ENCODE results near the gene AMH. TPM values are rescaled to one million over a fixed set of nuclear protein-coding genes. Genes with fewer than 3 reads are reported as not detected.
A peak's percentile ranks its signal among the peaks of the same experiment; 100 is the strongest.

AMH gene
- total and polyA plus RNA-seq, 2 of the 4 experiments (the other 2 are of a cell fraction) = 0.86 TPM; not detected in 1

GRCh38 chr19:2271234-2272103 lies 22.3 kb downstream of the AMH start:
- no TSS peak for BruUV-seq (replicated peaks)
- CTCF ChIA-PET = interaction anchor here (1.0 kb wide), 1 partner anchor 116 kb away, joined by 4 read pairs; no protein-coding TSS in a partner anchor
- TF ChIP-seq RAD21 (IDR thresholded peaks at IDR 0.05; ENCODE audit: low read length) (no peak), CHD1 (IDR thresholded peaks at IDR 0.05; ENCODE audit: low read depth, low read length) (no peak), POLR2A (IDR thresholded peaks at IDR 0.05; ENCODE audit: low read depth, low read length) (no peak), MXI1 (IDR thresholded peaks at IDR 0.05; ENCODE audit: borderline replicate concordance, low read depth, low read length) (no peak), MAZ (IDR thresholded peaks at IDR 0.05; ENCODE audit: borderline replicate concordance, low read depth, low read length) (no peak), SMC3 (IDR thresholded peaks at IDR 0.05; ENCODE audit: low read depth, low read length) (no peak), FOS (IDR thresholded peaks at IDR 0.05; ENCODE audit: low read depth, low read length) (no peak), MAFK (IDR thresholded peaks at IDR 0.05; ENCODE audit: low read depth, low read length) (no peak), BHLHE40 (IDR thresholded peaks at IDR 0.05; ENCODE audit: low read depth, low read length) (no peak), USF2 (IDR thresholded peaks at IDR 0.05; ENCODE audit: low read depth, low read length) (no peak), NFE2L2 (IDR thresholded peaks at IDR 0.05; ENCODE audit: low read depth, low read length) (no peak), RCOR1 (IDR thresholded peaks at IDR 0.05; ENCODE audit: insufficient replicate concordance, low read length) (no peak)
- TF ChIP-seq, protein P1, sequence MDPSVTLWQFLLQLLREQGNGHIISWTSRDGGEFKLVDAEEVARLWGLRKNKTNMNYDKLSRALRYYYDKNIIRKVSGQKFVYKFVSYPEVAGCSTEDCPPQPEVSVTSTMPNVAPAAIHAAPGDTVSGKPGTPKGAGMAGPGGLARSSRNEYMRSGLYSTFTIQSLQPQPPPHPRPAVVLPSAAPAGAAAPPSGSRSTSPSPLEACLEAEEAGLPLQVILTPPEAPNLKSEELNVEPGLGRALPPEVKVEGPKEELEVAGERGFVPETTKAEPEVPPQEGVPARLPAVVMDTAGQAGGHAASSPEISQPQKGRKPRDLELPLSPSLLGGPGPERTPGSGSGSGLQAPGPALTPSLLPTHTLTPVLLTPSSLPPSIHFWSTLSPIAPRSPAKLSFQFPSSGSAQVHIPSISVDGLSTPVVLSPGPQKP (IDR thresholded peaks at IDR 0.05; ENCODE audit: borderline replicate concordance, low read depth, low read length) = no peak

More at GRCh38 chr19:2271234-2272103, 22.3 kb downstream of the AMH start:
- H3K23ac ChIP-seq (ENCODE audit: low read depth, low read length) = peak overlapping the region; percentile 18; the same call in 1 of the 2 replicates
- WGBS, 2 experiments (ENCODE audit: extremely low coverage in 2 of 2, insufficient read length in 1 of 2) = 32% methylated on average over 29 of the region's 43 CpGs; no CpG with 5 or more reads in 1 of the 2 experiments
- peaks cover 16% of the 10 kb centered on the region for H3K4me1 ChIP-seq (ENCODE audit: control insufficient read depth, insufficient read depth, low read length)
- peak overlapping the region; percentile 66 for H3K4ac ChIP-seq (ENCODE audit: low read depth, low read length)
- no peak overlapping the region for H4K8ac ChIP-seq (ENCODE audit: low read depth in 2 of 2, low read length in 2 of 2)
- H2AFZ ChIP-seq (replicated peaks; ENCODE audit: low read length, poor library complexity) = no peak overlapping the region
- POLR2A ChIA-PET (ENCODE audit: unreplicated experiment) = interaction anchor here (0.5 to 0.6 kb wide), 3 partner anchors 11 to 33 kb away, joined by 3 to 8 read pairs (median 3); no protein-coding TSS in a partner anchor
- no peak overlapping the region; the same call in 1 of the 2 replicates for H3K18ac ChIP-seq (ENCODE audit: low read depth, low read length)
- H3K9ac ChIP-seq (ENCODE audit: low read depth, low read length) = peak overlapping the region; percentile 97
- peak; percentile 75 for DNase-seq
- H2AK5ac ChIP-seq (ENCODE audit: low read depth, low read length) = peak overlapping the region; percentile 86
- H3K4me2 ChIP-seq (ENCODE audit: low read depth, low read length) = peak overlapping the region; percentile 56
- H3K27me3 ChIP-seq (ENCODE audit: control insufficient read depth, insufficient read depth, low read length) = no peaks in the 10 kb centered on the region
- no peaks in the 10 kb centered on the region for H3K9me3 ChIP-seq (ENCODE audit: control insufficient read depth, insufficient read depth, low read length)
- 0 out of 2 replicates have a peak overlapping the region, but pooled peaks have one; percentile 19 for H3K14ac ChIP-seq (replicated peaks; ENCODE audit: low read depth, low read length)
- H3K4me3 ChIP-seq (ENCODE audit: insufficient read depth, low read depth, low read length) = peak overlapping the region; percentile 71
- peaks cover 7 to 50% of the 10 kb centered on the region in 2 experiments for H3K79me1 ChIP-seq (ENCODE audit: low read depth in 1 of 2, low read length in 2 of 2)
- H3K9me1 ChIP-seq (ENCODE audit: insufficient read depth, low read length) = no peaks in the 10 kb centered on the region; the same call in 1 of the 2 replicates
- no peak overlapping the region for H2BK20ac ChIP-seq (ENCODE audit: low read depth, low read length)
- peak overlapping the region; percentile 89 for H2AK9ac ChIP-seq (replicated peaks; ENCODE audit: low read depth, low read length, poor library complexity)
- H2BK120ac ChIP-seq (ENCODE audit: low read depth, low read length) = no peak overlapping the region
- 0 out of 2 replicates have a peak, but pooled peaks have one; percentile 3 for ATAC-seq (ENCODE audit: low read depth)
- no peak overlapping the region for H4K5ac ChIP-seq (ENCODE audit: low read depth, low read length)
- peaks cover 70% of the 10 kb centered on the region for H4K20me1 ChIP-seq (ENCODE audit: insufficient read depth, low read length)
- no peak overlapping the region for H2BK15ac ChIP-seq (ENCODE audit: low read depth, low read length)
- dilution Hi-C loops (cut with HindIII; ENCODE audit: low sequenced_read_pairs, unreplicated experiment) (no loop called here), in situ Hi-C loops (cut with MboI; ENCODE audit: low sequenced_read_pairs) (loop anchor here (10.0 kb wide), 1 partner anchor 343 kb away; no protein-coding TSS in a partner anchor), intact Hi-C loops (cut with micrococcal nuclease) (loop anchor here (5.0 kb wide), 1 partner anchor 114 kb away; no protein-coding TSS in a partner anchor)
- H3K27ac ChIP-seq (ENCODE audit: insufficient read depth, low read length) = peak overlapping the region; percentile 88
- H4K91ac ChIP-seq (ENCODE audit: insufficient read depth, low read depth, low read length) = no peak overlapping the region
- H2BK5ac ChIP-seq (ENCODE audit: low read depth, low read length, poor library complexity, severe bottlenecking) = peak overlapping the region; percentile 66
- H3K36me3 ChIP-seq (ENCODE audit: control insufficient read depth, insufficient read depth, low read length) = peaks cover 34% of the 10 kb centered on the region
- H3K56ac ChIP-seq (ENCODE audit: extremely low read depth, insufficient read depth, low read length) = peak overlapping the region; percentile 38; the same call in 1 of the 2 replicates

Data from IMR-90 (cell line).